HG02610 (cell line): Measurements from ENCODE around the gene ZSCAN5A.
"Not testable (repeated sequence)": the region's sequence is repeated elsewhere in the genome, so short reads cannot be mapped to it uniquely, and the experiment has no call there.

Experiments used
- ATAC-seq: cut with Tn5 transposase; IDR thresholded peaks from one replicate; pipeline ENCODE4 v1.9.1; 2021; ENCODE audit warnings: mild to moderate bottlenecking, moderate library complexity; ENCODE audit not compliant: unreplicated experiment

The ZSCAN5A gene

GRCh38 chr19:56315077-56315828, 614 bp upstream of the ZSCAN5A start:
- peak; percentile 72 for ATAC-seq

DNA sequence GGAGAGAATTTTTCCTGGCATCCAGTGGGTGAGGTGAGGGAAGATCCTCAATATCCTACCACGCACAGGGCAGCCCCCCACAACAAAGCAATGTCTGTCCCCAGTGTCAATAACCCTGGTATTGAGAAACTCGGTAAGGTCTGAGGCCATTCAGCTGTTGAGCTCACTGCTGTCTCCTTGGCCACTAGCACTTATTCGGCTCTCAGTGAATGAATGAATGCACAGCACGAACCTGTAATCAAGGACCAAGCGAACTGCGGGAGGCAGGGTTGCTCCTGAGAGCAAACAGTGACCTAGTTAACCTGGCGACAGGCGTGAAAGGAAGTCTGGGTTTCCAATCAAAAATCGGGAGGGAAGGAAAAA, 640 bp downstream of the ZSCAN5A start:
- ATAC-seq, result peak; percentile 1

DNA sequence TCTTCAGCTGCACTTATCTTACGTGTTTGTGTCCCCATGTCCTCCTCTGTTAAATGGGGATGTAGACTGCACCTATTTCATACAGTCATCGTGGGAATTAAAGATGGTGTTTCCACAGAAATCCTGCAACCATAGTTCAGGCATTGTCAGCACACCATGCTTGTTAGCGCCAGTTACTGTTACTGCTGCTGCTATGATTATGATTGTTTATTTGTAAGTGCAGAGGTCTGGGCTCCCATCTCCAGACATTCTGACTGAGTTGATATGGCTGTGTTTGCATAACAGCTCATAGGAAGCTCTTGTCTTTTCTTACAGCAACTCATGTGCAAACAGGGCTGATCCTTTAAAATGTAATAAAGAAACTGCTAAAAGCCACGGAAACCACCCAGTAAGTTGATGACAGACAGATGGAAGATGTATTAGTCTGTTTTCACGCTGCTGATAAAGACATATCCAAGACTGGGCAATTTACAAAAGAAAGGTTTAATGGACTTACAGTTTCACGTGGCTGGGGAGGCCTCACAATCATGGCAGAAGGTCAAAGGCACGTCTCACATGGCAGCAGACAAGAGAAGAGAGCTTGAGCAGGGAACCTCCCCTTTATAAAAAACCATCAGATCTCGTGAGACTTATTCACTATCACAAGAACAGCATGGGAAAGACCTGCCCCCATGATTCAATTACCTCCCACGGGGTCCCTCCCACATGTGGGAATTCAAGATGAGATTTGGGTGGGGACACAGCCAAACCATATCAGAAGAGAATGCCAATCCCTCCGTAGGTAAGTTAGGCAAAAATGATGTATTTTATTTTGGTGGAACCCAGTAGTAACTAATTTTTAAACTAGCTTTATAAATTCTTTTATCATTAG, 1.6 kb downstream of the ZSCAN5A start:
- no peak for ATAC-seq

DNA sequence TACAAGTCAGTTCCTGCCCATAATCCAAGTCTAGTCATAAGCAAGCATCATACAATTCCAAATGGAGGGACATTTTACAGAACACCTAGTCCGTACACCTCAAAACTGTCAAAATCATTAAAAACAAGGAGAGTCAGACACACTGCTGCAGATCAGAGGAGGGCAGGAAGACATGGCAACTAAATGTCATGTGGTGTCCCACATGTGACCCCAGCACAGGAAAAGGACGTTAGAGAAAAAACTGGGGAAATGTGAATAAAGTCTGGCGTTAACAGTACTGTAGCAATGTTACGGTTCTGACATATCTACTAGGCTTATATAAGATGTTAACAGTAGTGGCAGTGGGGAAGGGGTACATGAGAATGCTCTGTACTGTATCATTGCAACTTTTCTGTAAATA, 2.3 kb downstream of the ZSCAN5A start:
- ATAC-seq, result no peak

DNA sequence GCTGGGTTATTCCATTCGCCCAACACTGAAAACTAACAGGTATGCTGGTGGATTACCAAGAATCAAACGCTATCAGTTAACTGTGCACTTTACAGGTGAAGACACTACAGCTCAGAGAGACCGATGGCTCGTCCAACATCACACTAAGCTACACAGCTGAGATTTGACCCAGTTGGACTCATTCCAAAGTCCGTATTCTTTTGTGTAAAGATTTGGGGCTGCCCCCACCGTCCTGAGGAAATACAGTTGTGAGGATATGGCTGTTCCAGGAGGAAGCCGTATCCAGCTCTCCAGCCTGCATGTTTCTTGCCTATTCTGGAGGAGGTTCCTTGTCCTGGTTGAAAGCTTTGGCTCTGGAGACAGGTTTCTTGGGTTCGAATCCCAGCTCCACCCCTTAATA, 4.2 kb downstream of the ZSCAN5A start:
- ATAC-seq, result no peak

DNA sequence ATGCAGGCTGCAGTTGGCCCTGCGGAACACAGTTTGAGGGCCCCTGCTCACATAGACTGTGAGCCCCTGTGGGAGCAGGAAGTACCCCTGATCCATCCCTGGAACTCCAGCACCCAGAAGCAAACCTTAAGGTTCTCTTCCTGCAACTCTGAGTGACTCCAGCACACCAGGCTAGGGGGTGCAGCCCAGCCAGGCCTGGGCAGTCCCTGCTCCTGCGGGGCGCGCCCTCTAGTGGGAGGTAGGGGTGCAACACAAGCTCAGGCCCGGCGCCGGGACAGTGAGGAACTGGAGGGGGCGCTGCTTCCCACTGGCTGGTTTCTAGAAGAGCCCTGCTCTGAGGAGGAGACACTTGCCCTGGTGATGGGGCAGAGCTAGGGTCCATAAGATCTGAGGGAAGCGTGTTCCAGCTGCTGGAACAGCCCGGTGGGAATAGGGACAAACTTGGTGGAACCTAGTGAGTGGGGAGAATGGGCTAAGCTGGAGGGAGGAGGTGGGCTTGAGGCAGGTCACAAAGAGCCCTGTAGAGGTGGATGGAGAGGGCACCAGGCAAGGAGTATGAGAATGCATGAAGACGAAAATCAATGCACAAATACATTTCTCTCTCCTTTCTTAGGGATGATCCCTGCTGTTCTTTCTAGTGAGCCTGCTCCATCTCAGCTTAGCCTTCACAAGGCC, 5.0 kb downstream of the ZSCAN5A start:
- no peak for ATAC-seq

GRCh38 chr19:56308792-56309191, 5.8 kb downstream of the ZSCAN5A start:
- ATAC-seq, result no peak

GRCh38 chr19:56307062-56307461, 7.6 kb downstream of the ZSCAN5A start:
- not testable (repeated sequence) for ATAC-seq

- ATAC-seq, result no peak
Observed at GRCh38 chr19:56306016-56306415, 8.6 kb downstream of the ZSCAN5A start.

GRCh38 chr19:56304243-56304642, 10.4 kb downstream of the ZSCAN5A start:
- ATAC-seq, result no peak

GRCh38 chr19:56301886-56302620, 12.6 kb downstream of the ZSCAN5A start:
- ATAC-seq, result no peak

DNA sequence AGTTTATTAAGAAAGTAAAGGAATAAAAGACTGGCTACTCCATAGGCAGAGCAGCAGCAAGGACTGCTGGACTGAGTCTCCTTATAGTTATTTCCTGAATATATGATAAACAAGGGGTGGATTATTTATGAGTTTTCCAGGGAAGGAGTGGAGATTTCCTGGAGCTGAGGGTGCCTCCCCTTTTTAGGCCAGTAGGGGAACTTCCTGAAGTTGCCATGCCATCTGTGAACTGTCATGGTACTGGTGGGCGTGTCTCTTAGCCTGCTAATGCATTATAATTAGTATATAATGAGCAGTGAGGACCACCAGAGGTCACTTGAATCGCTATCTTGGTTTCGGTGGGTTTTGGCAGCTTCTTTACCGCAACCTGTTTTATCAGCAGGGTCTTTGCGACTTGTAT, 13.5 kb downstream of the ZSCAN5A start:
- no peak for ATAC-seq

GRCh38 chr19:56299688-56300087, 15.0 kb downstream of the ZSCAN5A start:
- no peak for ATAC-seq

GRCh38 chr19:56297010-56297409, 17.6 kb downstream of the ZSCAN5A start:
- no peak for ATAC-seq

- no peak for ATAC-seq
Observed at GRCh38 chr19:56295531-56296455, 18.8 kb downstream of the ZSCAN5A start.

- no peak for ATAC-seq
Observed at GRCh38 chr19:56294549-56294948, 20.1 kb downstream of the ZSCAN5A start.

DNA sequence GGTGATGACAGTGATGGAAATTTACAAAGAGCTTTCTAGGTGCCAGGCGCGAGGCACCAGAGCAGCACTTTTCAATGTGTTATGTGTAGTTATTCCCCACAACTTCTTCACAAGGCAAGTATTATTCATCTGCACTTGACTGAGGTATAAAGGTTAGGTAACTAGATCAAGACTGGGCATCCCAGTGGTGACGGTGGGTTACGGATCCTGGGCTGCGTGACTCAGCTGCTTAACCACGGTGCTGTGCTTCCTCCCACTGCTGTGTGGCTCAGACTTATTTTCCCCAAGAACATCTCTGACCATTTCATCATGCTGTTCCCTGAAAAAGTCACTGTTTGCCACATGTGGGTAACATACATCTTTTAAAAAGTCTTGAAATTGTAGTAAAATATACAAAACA, 22.8 kb downstream of the ZSCAN5A start:
- ATAC-seq, result no peak

DNA sequence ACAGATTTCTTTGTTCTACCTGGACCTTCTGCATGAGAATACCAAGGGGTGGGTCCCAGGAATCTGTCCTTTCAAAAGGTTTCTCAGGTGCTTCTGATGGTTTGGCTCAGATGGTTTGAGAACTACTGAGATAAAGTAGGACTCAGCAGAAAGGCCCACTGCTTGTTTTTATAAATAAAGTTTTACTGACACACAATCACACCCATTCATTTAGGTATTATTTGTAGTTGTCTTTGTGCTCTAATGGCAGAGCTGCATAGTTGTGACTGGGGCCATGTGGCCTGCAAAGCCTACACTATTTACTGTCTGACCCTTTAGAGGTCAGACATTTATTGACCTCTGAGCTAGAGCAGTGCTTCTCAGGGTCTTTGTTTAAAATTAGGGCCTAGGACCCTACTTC, 24.5 kb downstream of the ZSCAN5A start:
- no peak for ATAC-seq

- no peak for ATAC-seq
Observed at GRCh38 chr19:56284746-56285145, 29.9 kb downstream of the ZSCAN5A start.

GRCh38 chr19:56282809-56283208, 31.8 kb downstream of the ZSCAN5A start:
- ATAC-seq, result no peak
